ENCODE results near the gene SEMA3C. TPM values are rescaled to one million over a fixed set of nuclear protein-coding genes. Genes with fewer than 3 reads are reported as not detected.
A peak's percentile ranks its signal among the peaks of the same experiment; 100 is the strongest.

SEMA3C gene
- total RNA-seq, 1 experiment from 2014 or later = 232 TPM

GRCh38 chr7:80772347-80772993 is 146.4 kb downstream of the SEMA3C start:
- in situ Hi-C loops (cut with HindIII; ENCODE audit: low pct_unique_long_range_greater_than_20kb, low sequenced_read_pairs) = no loop called here
- H3K4me1 ChIP-seq (ENCODE audit: control insufficient read depth, insufficient read depth, low read length) = peaks cover 38% of the 10 kb centered on the region
- intact Hi-C loops (cut with micrococcal nuclease; ENCODE audit: unreplicated experiment) = no loop called here
- ChIA-PET POLR2A (no interaction called here), CTCF (no interaction called here)
- H3K4me3 ChIP-seq (ENCODE audit: low read depth in 2 of 2, low read length in 2 of 2) = no peak overlapping the region
- TF ChIP-seq SIN3A (IDR thresholded peaks at IDR 0.05; ENCODE audit: borderline replicate concordance, insufficient read depth, low read depth, low read length) (no peak), REST (IDR thresholded peaks at IDR 0.05; ENCODE audit: insufficient read depth in 1 of 2, low read depth in 2 of 2, low read length in 1 of 2) (no peak), POLR2AphosphoS5 (IDR thresholded peaks at IDR 0.05; ENCODE audit: low read depth, low read length) (no peak), CTCF (IDR thresholded peaks at IDR 0.05) (no peak), TCF7L2 (IDR thresholded peaks at IDR 0.05; ENCODE audit: low read depth, low read length) (no peak)
- H3K27ac ChIP-seq (ENCODE audit: low read length) = peak overlapping the region; percentile 60; the same call in 1 of the 2 replicates
- no peak for ATAC-seq
- peaks cover 3% of the 10 kb centered on the region; the same call in 1 of the 2 replicates for H3K36me3 ChIP-seq (ENCODE audit: control insufficient read depth, insufficient read depth, low read length)
- no peak for DNase-seq (ENCODE audit: low read depth, low spot score)
- H3K9me3 ChIP-seq (ENCODE audit: control insufficient read depth, insufficient read depth, low read depth, low read length) = no peaks in the 10 kb centered on the region
- H3K27me3 ChIP-seq (ENCODE audit: control insufficient read depth, insufficient read depth, low read length) = no peaks in the 10 kb centered on the region
- BruUV-seq (replicated peaks) = no TSS peak

- BruUV-seq (replicated peaks) = no TSS peak
- Histone ChIP-seq H3K9me3 (ENCODE audit: control insufficient read depth, insufficient read depth, low read depth, low read length) (no peaks in the 10 kb centered on the region), H3K36me3 (ENCODE audit: control insufficient read depth, insufficient read depth, low read length) (peaks cover 8% of the 10 kb centered on the region; the same call in 1 of the 2 replicates), H3K27me3 (ENCODE audit: control insufficient read depth, insufficient read depth, low read length) (no peaks in the 10 kb centered on the region), H3K27ac (ENCODE audit: low read length) (peak overlapping the region; percentile 73), H3K4me3 (ENCODE audit: low read depth in 2 of 2, low read length in 2 of 2) (no peak overlapping the region), H3K4me1 (ENCODE audit: control insufficient read depth, insufficient read depth, low read length) (peaks cover 42% of the 10 kb centered on the region)
- ChIA-PET CTCF (no interaction called here), POLR2A (no interaction called here)
- intact Hi-C loops (cut with micrococcal nuclease; ENCODE audit: unreplicated experiment) (no loop called here), in situ Hi-C loops (cut with HindIII; ENCODE audit: low pct_unique_long_range_greater_than_20kb, low sequenced_read_pairs) (no loop called here)
- DNase-seq (ENCODE audit: low read depth, low spot score) (no peak), ATAC-seq (peak; percentile 61)
- TF ChIP-seq REST (IDR thresholded peaks at IDR 0.05; ENCODE audit: insufficient read depth in 1 of 2, low read depth in 2 of 2, low read length in 1 of 2) (no peak), TCF7L2 (IDR thresholded peaks at IDR 0.05; ENCODE audit: low read depth, low read length) (no peak), POLR2AphosphoS5 (IDR thresholded peaks at IDR 0.05; ENCODE audit: low read depth, low read length) (no peak), CTCF (IDR thresholded peaks at IDR 0.05) (no peak), SIN3A (IDR thresholded peaks at IDR 0.05; ENCODE audit: borderline replicate concordance, insufficient read depth, low read depth, low read length) (no peak)
Measured at GRCh38 chr7:80771523-80771922, 147.3 kb downstream of the SEMA3C start.

All from Panc1 (cell line).